Neuronal stem cell (in vitro differentiated cells): Measurements from ENCODE around the gene AMOTL2.

Experiments
- DNase-seq: peaks from one replicate; pipeline ENCODE4 v3.0.0-alpha.2; 2013; ENCODE audit warnings: low spot score
- H2AFZ ChIP-seq: one replicate; pipeline ENCODE4 v1.6.1; 2013; ENCODE audit warnings: mild to moderate bottlenecking, low read length, inconsistent platforms
- H2AK5ac ChIP-seq: 2 replicates; pipeline ENCODE4 v1.6.1; 2013; ENCODE audit warnings: low read depth, mild to moderate bottlenecking, inconsistent platforms, low read length, moderate library complexity, mixed read lengths
- H2BK120ac ChIP-seq: 2 replicates; pipeline ENCODE4 v1.6.1; 2013; ENCODE audit warnings: low read depth, mild to moderate bottlenecking, inconsistent platforms, low read length, moderate library complexity, mixed read lengths
- H2BK12ac ChIP-seq: one replicate; pipeline ENCODE4 v1.6.1; 2013; ENCODE audit warnings: low read length, inconsistent platforms
- H2BK15ac ChIP-seq: 2 replicates; pipeline ENCODE4 v1.6.1; 2013; ENCODE audit warnings: mild to moderate bottlenecking, low read length, inconsistent platforms, mixed read lengths
- H2BK5ac ChIP-seq: one replicate; pipeline ENCODE4 v1.6.1; 2013; ENCODE audit warnings: inconsistent platforms, mild to moderate bottlenecking, low read length, moderate library complexity
- H3K14ac ChIP-seq: one replicate; pipeline ENCODE4 v1.6.1; 2013; ENCODE audit warnings: low read length, inconsistent platforms
- H3K18ac ChIP-seq: 2 replicates; pipeline ENCODE4 v1.6.1; 2013; ENCODE audit warnings: low read length, inconsistent platforms
- H3K23ac ChIP-seq: 2 replicates; pipeline ENCODE4 v1.6.1; 2013; ENCODE audit warnings: low read depth, mild to moderate bottlenecking, mixed read lengths, low read length, inconsistent platforms; ENCODE audit not compliant: poor library complexity
- H3K27ac ChIP-seq: replicated peaks from 3 replicates; pipeline ENCODE4 v1.5.1; 2013; ENCODE audit warnings: low read length, inconsistent platforms
- H3K27me3 ChIP-seq, 3 experiments: 2 replicates each; pipeline ENCODE4 v1.6.1; 2013; ENCODE audit warnings: low read length in 3 of 3, mild to moderate bottlenecking in 2 of 3, inconsistent platforms in 1 of 3, low read depth in 1 of 3, mixed read lengths in 1 of 3, moderate library complexity in 1 of 3; ENCODE audit not compliant: control insufficient read depth in 3 of 3, insufficient read depth in 3 of 3
- H3K36me3 ChIP-seq, 2 donors: replicated peaks in 1 of 2; 2 replicates each; pipeline ENCODE4 v1.6.1; 2013; ENCODE audit warnings: low read length in 2 of 2; ENCODE audit not compliant: control insufficient read depth in 2 of 2, insufficient read depth in 2 of 2
- H3K4ac ChIP-seq: 2 replicates; pipeline ENCODE4 v1.6.1; 2013; ENCODE audit warnings: inconsistent platforms, mild to moderate bottlenecking, low read length, moderate library complexity
- H3K4me1 ChIP-seq, 2 donors: 1 replicate in 1 of 2; 2 replicates in 1 of 2; pipeline ENCODE4 v1.6.1; 2013; ENCODE audit warnings: low read length in 2 of 2, low read depth in 1 of 2; ENCODE audit not compliant: control insufficient read depth in 2 of 2, insufficient read depth in 1 of 2
- H3K4me2 ChIP-seq: one replicate; pipeline ENCODE4 v1.6.1; 2013; ENCODE audit warnings: mild to moderate bottlenecking, low read length, inconsistent platforms; ENCODE audit not compliant: insufficient read depth, poor library complexity, severe bottlenecking
- H3K4me3 ChIP-seq, 2 donors: 2 replicates each; pipeline ENCODE4 v1.5.1; 2013; ENCODE audit warnings: low read length in 2 of 2, mild to moderate bottlenecking in 2 of 2, inconsistent platforms in 1 of 2, moderate library complexity in 1 of 2
- H3K79me1 ChIP-seq: one replicate; pipeline ENCODE4 v1.6.1; 2013; ENCODE audit warnings: low read depth, mild to moderate bottlenecking, inconsistent platforms, low read length, moderate library complexity
- H3K9ac ChIP-seq: one replicate; pipeline ENCODE4 v1.6.1; 2013; ENCODE audit warnings: mild to moderate bottlenecking, low read depth, low read length, inconsistent platforms; ENCODE audit not compliant: poor library complexity
- H3K9me3 ChIP-seq, 2 donors: replicated peaks in 1 of 2; 2 replicates each; pipeline versions ENCODE3 to v1.6.1; 2013; ENCODE audit warnings: low read length in 2 of 2, mild to moderate bottlenecking in 2 of 2, inconsistent platforms in 1 of 2, low read depth in 1 of 2, mixed read lengths in 1 of 2, moderate library complexity in 1 of 2; ENCODE audit not compliant: control insufficient read depth in 2 of 2, insufficient read depth in 1 of 2
- H4K8ac ChIP-seq: one replicate; pipeline ENCODE4 v1.6.1; 2013; ENCODE audit warnings: low read depth, mild to moderate bottlenecking, inconsistent platforms, low read length, moderate library complexity
- H4K91ac ChIP-seq: one replicate; pipeline ENCODE4 v1.6.1; 2013; ENCODE audit warnings: low read length, low read depth, mild to moderate bottlenecking, inconsistent platforms; ENCODE audit not compliant: poor library complexity
- WGBS, 2 donors: extraction: QIAGEN DNeasy Blood & Tissue Kit; methylation state at CpG; one replicate each; pipeline ENCODE4 v1.1.7; 2013; ENCODE audit warnings: missing lambda C conversion rate in 2 of 2, mixed read lengths in 1 of 2; ENCODE audit not compliant: insufficient read length in 2 of 2, insufficient replicate concordance in 1 of 2; ENCODE audit errors: extremely low coverage in 2 of 2; 5-methylcytosine and 5-hydroxymethylcytosine counted together

The AMOTL2 gene

GRCh38 chr3:134387293-134387692 is 13.0 kb upstream of the AMOTL2 start:
- Histone ChIP-seq H3K18ac (no peak overlapping the region), H3K14ac (no peak overlapping the region), H3K27ac (no peak overlapping the region), H2AK5ac (no peak overlapping the region), H3K27me3 (peaks cover 0 to 39% (median 0%) of the 10 kb centered on the region in 3 experiments), H2BK12ac (no peak overlapping the region), H3K4ac (no peak overlapping the region), H3K4me3 (no peak overlapping the region), H3K4me2 (no peak overlapping the region), H4K91ac (no peak overlapping the region), H3K36me3 (no peaks in the 10 kb centered on the region), H2BK15ac (no peak overlapping the region), H3K9me3 (peaks cover 0 to 2% of the 10 kb centered on the region in 2 donors), H2BK120ac (no peak overlapping the region), H4K8ac (no peak overlapping the region), H2BK5ac (no peak overlapping the region), H3K9ac (no peak overlapping the region), H3K4me1 (peaks cover 0 to 5% of the 10 kb centered on the region in 2 donors), H2AFZ (no peak overlapping the region), H3K79me1 (no peaks in the 10 kb centered on the region), H3K23ac (no peak overlapping the region)
- DNase-seq = no peak
- WGBS, 2 donors = no CpG with 5 or more reads among the region's 3 CpGs

- H2BK5ac ChIP-seq = no peak overlapping the region
- no peak overlapping the region for H2BK15ac ChIP-seq
- H3K27me3 ChIP-seq = peaks cover 0 to 41% (median 0%) of the 10 kb centered on the region in 3 experiments
- no peaks in the 10 kb centered on the region for H3K36me3 ChIP-seq
- no peak overlapping the region for H2BK12ac ChIP-seq
- H3K4me2 ChIP-seq = no peak overlapping the region
- H3K18ac ChIP-seq = no peak overlapping the region
- H3K4ac ChIP-seq = no peak overlapping the region
- H3K4me1 ChIP-seq = peaks cover 0 to 7% of the 10 kb centered on the region in 2 donors
- no peak overlapping the region for H2BK120ac ChIP-seq
- no peak overlapping the region for H3K27ac ChIP-seq
- H3K4me3 ChIP-seq = no peak overlapping the region
- peaks cover 0 to 2% of the 10 kb centered on the region in 2 donors for H3K9me3 ChIP-seq
- no peak overlapping the region for H4K91ac ChIP-seq
- no CpG with 5 or more reads among the region's 7 CpGs for WGBS, 2 donors
- no peak overlapping the region for H4K8ac ChIP-seq
- no peak overlapping the region for H3K23ac ChIP-seq
- no peak overlapping the region for H3K9ac ChIP-seq
- peak overlapping the region; percentile 40 for H3K14ac ChIP-seq
- no peak overlapping the region for H2AFZ ChIP-seq
- H2AK5ac ChIP-seq = no peak overlapping the region
- no peaks in the 10 kb centered on the region for H3K79me1 ChIP-seq
- no peak for DNase-seq
These were observed 10.7 kb upstream of the AMOTL2 start for GRCh38 chr3:134384963-134385362.

- Histone ChIP-seq H2BK120ac (peak overlapping the region; percentile 45), H3K4me1 (peaks cover 0 to 11% of the 10 kb centered on the region in 2 donors), H4K8ac (no peak overlapping the region), H3K23ac (no peak overlapping the region), H3K27ac (no peak overlapping the region), H3K9ac (no peak overlapping the region), H3K14ac (no peak overlapping the region), H4K91ac (no peak overlapping the region), H3K4me2 (no peak overlapping the region), H3K9me3 (no peaks in the 10 kb centered on the region), H3K27me3 (peaks cover 0 to 25% (median 0%) of the 10 kb centered on the region in 3 experiments), H2BK12ac (no peak overlapping the region), H3K79me1 (no peaks in the 10 kb centered on the region), H3K4ac (no peak overlapping the region), H2AK5ac (peak overlapping the region; percentile 12), H2AFZ (no peak overlapping the region), H2BK5ac (no peak overlapping the region), H3K4me3 (no peak overlapping the region), H3K18ac (peak overlapping the region; percentile 32), H3K36me3 (no peaks in the 10 kb centered on the region), H2BK15ac (no peak overlapping the region)
- WGBS, 2 donors = no CpG with 5 or more reads among the region's 8 CpGs
- DNase-seq = no peak
These were observed 7.7 kb upstream of the AMOTL2 start for GRCh38 chr3:134381831-134382442.

GRCh38 chr3:134381076-134381475 is 6.8 kb upstream of the AMOTL2 start:
- Histone ChIP-seq H3K79me1 (no peaks in the 10 kb centered on the region), H4K91ac (no peak overlapping the region), H3K4me1 (peaks cover 0 to 12% of the 10 kb centered on the region in 2 donors), H3K4ac (no peak overlapping the region), H4K8ac (no peak overlapping the region), H3K4me3 (no peak overlapping the region), H2BK15ac (no peak overlapping the region), H3K14ac (no peak overlapping the region), H3K4me2 (no peak overlapping the region), H2BK120ac (no peak overlapping the region), H3K23ac (no peak overlapping the region), H3K36me3 (no peaks in the 10 kb centered on the region), H2BK12ac (no peak overlapping the region), H2AK5ac (no peak overlapping the region), H3K9me3 (no peaks in the 10 kb centered on the region), H3K27me3 (peaks cover 0 to 28% (median 4%) of the 10 kb centered on the region in 3 experiments), H2AFZ (no peak overlapping the region), H3K18ac (no peak overlapping the region), H3K9ac (no peak overlapping the region), H3K27ac (no peak overlapping the region), H2BK5ac (no peak overlapping the region)
- WGBS, 2 donors = no CpG with 5 or more reads among the region's 1 CpG
- DNase-seq = no peak
